ENCODE results near the gene ETV5.
"Not testable (repeated sequence)": the region's sequence is repeated elsewhere in the genome, so short reads cannot be mapped to it uniquely, and the experiment has no call there.

Gene ETV5

GRCh38 chr3:186059192-186059591 is 49.7 kb downstream of the ETV5 start:
- no peak for DNase-seq

GRCh38 chr3:186058225-186058624 is 50.7 kb downstream of the ETV5 start:
- no peak for DNase-seq

GRCh38 chr3:186057594-186057993 is 51.3 kb downstream of the ETV5 start:
- no peak for DNase-seq

- no peak for DNase-seq
Observed at GRCh38 chr3:186054792-186055352, 54.0 kb downstream of the ETV5 start.

- no peak for DNase-seq
Observed at GRCh38 chr3:186053954-186054791, 54.7 kb downstream of the ETV5 start.

GRCh38 chr3:186052096-186052840 is 56.6 kb downstream of the ETV5 start:
- DNase-seq = no peak

GRCh38 chr3:186049001-186049400 is 59.9 kb downstream of the ETV5 start:
- DNase-seq = no peak

GRCh38 chr3:186048119-186048518 is 60.8 kb downstream of the ETV5 start:
- DNase-seq = no peak

- DNase-seq = no peak
Observed at GRCh38 chr3:186046838-186047237, 62.1 kb downstream of the ETV5 start.

- DNase-seq = no peak
Observed at GRCh38 chr3:186044968-186045367, 63.9 kb downstream of the ETV5 start.

GRCh38 chr3:186044427-186044826 is 64.5 kb downstream of the ETV5 start:
- no peak for DNase-seq

- DNase-seq = no peak
Observed at GRCh38 chr3:186042521-186043202, 66.2 kb downstream of the ETV5 start.

- no peak for DNase-seq
Observed at GRCh38 chr3:186042036-186042435, 66.9 kb downstream of the ETV5 start.

- DNase-seq = no peak
Observed at GRCh38 chr3:186038360-186038759, 70.5 kb downstream of the ETV5 start.

- no peak for DNase-seq
Observed at GRCh38 chr3:186035277-186035676, 73.6 kb downstream of the ETV5 start.

GRCh38 chr3:186032321-186032720 is 76.6 kb downstream of the ETV5 start:
- no peak for DNase-seq

GRCh38 chr3:186025993-186026392 is 82.9 kb downstream of the ETV5 start:
- DNase-seq = not testable (repeated sequence)

- peak; percentile 60 for DNase-seq
Observed at GRCh38 chr3:186025161-186025560, 83.7 kb downstream of the ETV5 start.

GRCh38 chr3:186024210-186024609 is 84.7 kb downstream of the ETV5 start:
- no peak for DNase-seq

- DNase-seq = no peak
Observed at GRCh38 chr3:186022931-186023330, 86.0 kb downstream of the ETV5 start.

GRCh38 chr3:186021673-186022362 is 87.1 kb downstream of the ETV5 start:
- DNase-seq = no peak

- not testable (repeated sequence) for DNase-seq
Observed at GRCh38 chr3:186021250-186021649, 87.6 kb downstream of the ETV5 start.

- DNase-seq = not testable (repeated sequence)
Observed at GRCh38 chr3:186019288-186019687, 89.6 kb downstream of the ETV5 start.
